NCI-H69 (cell line): Measurements from ENCODE around the gene SBK2.
A peak's percentile ranks its signal among the peaks of the same experiment; 100 is the strongest.
"Not testable (repeated sequence)": the region's sequence is repeated elsewhere in the genome, so short reads cannot be mapped to it uniquely, and the experiment has no call there.

Experiments used
- DNase-seq: peaks from one replicate; lab custom pipeline; 2025; lab: John Stamatoyannopoulos, UW

Gene SBK2

DNA sequence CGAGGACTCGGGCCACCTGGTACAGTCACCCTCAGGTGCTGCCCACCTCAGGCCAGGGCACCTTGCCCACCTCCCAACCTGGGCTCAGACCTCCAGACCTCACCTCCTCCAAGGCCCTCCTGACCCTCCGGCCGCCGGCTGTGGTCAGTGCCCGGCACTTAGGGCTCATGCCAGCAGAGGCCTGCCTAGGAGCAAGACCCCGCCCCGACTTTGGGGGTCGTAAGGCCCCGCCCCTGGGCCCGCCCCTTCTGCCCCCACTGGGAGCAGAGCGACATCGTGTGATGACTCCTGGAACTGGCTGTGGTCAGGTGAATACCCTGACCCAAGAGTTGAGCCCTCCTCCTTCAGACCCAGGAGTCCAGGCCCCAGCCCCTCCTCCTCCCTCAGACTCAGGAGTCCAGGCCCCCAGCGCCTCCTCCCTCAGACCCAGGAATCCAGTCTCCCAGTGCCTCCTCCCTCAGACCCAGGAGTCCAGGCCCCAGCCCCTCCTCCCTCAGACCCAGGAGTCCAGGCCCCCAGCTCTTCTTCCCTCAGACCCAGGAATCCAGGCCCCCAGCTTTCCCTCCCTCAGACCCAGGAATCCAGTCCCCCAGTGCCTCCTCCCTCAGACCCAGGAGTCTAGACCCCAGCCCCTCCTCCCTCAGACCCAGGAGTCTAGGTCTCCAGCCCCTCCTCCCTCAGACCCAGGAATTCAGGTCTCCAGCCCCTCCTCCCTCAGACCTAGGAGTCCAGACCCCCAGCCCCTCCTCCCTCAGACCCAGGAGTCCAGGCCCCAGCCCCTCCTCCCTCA lies at the start of gene SBK2:
Gene SBK2, minus strand, starts transcription at position 183 of the 790 bp plus-strand sequence. CDS start 839 bp downstream, outside the sequence.
- peak; percentile 25 for DNase-seq

DNA sequence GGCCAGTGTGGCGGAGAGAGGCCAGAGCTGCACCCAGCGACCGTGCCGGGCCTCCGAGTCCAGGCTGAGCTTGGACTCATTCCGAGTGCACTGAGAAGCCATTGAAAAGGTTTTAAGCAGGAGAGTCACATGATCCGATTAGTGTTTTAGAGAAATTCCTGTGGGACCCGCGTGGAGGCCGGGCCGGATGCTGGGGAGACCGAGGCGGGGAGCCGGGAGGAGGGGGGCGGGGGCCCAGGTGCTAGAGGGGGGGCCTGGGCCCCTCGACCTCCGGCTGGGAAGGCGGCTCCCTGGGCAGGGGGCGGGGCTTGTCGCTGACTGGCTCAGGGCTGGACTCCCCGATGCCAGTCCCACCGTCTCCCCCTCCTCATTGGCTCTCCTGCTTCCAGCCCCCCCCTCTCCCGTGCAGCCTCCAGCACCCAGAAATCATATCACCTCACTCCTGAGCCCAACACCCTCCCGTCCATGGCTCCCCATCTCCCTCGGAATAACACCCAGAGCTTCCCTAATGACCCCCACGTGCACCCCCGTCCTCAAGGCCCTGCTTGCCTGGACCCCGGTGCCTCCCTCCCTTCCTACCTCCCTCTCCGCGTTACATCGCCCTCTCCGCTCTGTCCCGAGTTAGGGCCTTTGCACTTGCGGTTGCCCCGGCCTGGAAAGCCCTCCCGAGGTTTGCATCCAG lies 48.9 kb upstream of the SBK2 start:
- DNase-seq = peak; percentile 95

DNA sequence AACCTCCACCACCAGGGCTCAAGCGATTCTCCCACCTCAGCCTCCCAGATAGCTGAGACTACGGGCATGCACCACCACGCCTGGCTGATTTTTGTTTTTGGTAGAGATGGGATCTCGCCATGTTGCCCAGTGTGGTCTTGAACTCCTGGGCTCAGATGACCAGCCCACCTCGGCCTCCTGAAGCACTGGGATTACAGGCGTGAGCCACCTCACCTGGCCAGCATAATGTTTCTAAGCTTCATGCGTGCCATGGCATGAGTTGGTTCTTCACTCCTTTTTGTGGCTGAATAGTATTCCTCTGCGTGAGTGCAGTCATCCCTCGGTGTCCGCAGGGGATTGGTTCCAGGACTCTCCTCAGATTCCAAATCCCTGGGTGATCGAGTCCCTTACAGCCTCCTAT lies 47.9 kb upstream of the SBK2 start:
- no peak for DNase-seq

DNA sequence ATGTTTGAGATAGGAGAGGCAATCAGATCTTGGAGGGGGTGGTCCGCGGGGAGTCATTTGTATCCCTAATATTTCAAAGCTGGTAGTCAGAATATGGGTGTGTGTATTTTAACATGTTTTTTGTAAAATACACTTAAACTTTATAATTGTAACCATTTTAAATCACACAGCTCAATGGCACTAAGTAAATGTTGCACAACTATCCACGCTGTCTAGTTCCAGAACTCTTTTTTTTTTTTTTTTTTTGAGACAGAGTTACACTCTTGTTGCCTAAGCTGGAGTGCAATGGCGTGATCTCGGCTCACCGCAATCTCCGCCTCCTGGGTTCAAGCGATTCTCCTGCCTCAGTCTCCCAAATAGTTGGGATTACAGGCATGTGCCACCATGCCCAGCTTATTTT lies 47.0 kb upstream of the SBK2 start:
- not testable (repeated sequence) for DNase-seq

GRCh38 chr19:55582284-55582683 lies 45.4 kb upstream of the SBK2 start:
- DNase-seq = not testable (repeated sequence)

DNA sequence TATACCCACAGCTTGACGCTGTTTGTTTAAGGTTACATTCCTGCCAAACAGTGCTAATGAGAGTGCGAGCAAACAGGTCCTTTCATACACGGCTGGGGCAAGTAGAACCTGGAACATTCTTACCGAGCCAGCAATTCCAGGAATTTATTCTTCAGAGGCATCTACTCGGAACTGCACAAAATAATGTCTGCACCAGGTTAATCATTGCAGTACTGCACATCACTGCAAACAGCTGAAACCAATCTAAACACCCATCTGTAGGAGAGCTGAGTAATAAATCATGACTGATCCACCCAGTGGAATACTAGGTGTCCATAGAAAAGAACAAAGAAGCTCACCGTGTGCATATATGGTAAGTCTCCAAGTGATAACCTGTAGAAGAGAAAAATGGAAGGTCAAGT lies 44.9 kb upstream of the SBK2 start:
- DNase-seq = peak; percentile 66

GRCh38 chr19:55581145-55581822 lies 44.4 kb upstream of the SBK2 start:
- peak; percentile 66 for DNase-seq

DNA sequence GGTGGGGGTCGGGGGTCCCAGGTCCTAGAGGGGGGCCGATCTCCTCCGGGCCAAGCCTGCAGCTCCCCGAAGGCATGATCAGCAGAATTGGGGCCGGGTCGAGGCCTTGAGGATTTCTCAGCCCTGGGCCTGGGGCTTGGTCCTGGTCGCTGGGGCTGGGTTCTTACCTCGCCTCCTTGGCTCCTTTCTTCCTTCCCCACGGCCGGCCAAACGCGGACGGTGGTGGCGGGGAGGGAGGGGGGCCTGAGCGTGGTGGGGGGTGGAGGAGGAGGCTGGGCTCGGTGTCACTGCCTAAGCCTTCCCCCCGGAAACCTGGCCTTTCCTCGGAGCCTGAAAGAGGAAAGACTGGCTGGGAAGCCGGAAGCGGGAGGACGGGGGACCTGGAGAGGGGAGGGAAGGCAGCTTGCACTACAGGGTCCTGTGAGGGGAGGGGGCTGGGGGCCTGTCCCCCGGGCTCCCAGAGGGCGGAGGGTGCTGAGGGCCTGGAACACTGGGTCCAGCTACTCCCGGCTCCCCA lies 43.8 kb upstream of the SBK2 start, which contains the start of gene ZNF579:
Gene ZNF579, minus strand, starts transcription at position 221 of the 517 bp plus-strand sequence. CDS start 1,209 bp downstream, outside the sequence.
- peak; percentile 97 for DNase-seq

DNA sequence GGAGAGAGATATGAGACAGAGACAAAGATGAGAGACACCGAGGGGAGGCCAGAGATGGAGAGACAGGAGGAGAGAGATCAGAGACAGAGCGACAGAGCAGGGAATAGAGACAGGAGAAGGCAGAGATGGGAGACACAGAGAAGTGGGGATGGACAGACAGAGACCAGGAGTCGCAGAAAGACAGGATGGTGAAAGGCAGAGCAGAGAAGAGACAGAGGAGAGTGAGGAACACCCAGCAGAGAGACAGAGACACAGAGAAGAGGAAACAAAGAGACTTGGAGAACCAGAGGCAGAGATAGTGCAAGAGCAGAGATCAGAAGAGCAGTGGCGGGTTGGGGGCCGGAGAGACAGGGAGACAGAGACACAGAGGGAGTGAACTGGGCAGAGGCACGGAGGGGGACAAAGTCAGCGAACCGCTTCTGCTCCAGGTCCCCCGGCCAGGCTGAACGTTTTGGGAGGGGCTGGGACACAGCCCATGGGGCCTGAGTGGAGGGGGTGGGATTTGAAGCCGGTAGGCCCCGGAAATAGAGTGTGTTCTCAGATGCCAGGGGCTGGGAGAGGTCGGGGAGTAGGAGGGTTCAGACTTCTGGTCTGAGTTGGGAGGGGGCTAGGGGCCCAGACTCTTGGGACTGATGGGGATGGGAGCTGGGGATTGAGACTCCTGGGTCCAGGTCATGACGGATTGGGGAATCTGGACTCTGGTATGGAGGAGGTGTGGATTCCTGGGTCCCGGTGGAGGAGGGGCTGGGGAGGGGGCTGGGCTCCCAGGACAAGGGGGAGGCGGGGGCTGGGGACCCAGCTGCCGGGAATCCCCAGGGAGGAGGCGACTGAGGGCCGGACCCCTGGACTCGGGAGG lies 43.1 kb upstream of the SBK2 start:
- DNase-seq = peak; percentile 65

DNA sequence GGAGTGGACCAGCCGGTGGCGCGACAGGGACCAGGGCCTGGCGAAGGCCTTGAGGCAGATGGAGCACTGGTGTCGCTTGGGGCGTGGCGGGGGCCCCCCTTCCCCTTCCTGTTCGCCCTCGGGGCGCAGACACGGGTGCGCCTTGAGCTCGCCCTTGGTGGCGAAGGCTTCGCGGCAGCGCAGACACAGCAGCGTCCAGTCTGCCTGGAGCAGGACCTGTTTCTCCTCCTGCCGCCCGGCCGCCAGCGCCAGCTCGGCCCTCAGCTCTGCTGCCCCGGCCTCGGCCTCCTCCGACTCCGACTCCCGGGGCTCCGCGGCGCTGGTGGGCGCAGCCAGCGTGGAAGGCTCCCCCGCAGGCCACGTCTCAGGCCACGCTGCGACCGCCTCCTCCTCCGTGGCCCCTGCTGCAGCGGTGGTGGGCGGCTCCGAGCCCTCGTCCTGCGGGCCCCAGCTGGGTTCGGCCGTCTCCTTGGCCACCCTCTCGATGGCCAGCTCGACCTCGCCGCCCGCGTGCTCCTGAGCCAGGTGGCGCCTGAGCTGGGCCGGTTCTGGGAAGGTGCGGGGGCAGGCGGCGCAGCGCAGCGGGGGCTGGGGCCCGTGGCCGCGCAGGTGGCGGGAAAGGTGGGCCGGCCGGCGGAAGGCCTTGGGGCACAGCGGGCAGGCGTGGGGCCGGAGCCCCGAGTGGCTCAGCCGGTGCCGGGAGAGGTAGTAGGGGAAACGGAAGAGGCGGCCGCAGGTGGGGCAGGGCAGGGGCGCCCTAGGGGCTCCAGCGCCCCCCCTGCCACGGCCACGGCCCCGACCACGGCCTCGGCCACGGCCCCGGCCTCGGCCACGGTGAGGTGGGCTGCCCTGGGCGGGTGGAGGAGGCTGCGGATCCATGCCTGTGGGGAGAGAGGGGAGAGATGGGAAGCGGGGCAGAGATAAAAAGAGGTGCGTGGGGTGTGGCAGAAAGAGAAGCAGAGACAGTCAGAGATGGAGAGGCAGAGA lies 42.1 kb upstream of the SBK2 start:
- no peak for DNase-seq

DNA sequence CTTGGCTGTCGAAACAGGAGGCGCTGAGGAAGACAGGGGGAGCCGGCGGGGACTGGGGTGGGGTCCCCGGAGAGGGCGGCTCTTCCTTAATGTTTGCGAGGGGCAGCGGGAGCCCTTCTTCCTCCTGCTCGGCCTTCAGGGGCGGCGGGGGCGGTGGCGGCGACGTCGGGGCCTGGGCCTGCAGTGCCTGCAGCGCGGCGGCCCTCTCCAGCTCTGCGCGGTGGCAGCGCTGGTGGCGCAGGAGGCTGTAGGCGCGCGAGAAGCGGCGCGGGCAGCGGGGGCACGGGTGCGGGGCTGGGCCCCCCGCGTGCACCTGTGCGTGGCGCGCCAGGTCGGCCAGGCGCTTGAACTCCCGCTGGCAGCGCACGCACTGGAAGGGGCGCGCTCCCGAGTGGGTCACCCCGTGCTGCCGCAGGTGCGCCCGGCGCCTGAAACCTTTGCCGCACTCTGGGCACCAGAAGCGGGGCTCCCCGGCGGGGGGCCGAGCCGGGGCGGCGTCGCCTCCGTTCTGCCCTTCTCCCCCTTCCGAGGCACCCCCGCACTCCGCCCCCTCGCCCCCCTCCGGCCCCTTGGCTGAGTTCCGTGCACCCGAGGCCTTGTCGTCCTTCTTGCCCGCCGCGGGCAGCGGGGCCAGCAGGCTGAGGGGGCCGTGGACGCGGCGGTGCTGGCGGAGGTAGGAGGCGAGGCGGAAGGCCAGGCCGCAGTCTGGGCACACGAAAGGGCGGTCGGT lies 41.3 kb upstream of the SBK2 start:
- DNase-seq = no peak

DNA sequence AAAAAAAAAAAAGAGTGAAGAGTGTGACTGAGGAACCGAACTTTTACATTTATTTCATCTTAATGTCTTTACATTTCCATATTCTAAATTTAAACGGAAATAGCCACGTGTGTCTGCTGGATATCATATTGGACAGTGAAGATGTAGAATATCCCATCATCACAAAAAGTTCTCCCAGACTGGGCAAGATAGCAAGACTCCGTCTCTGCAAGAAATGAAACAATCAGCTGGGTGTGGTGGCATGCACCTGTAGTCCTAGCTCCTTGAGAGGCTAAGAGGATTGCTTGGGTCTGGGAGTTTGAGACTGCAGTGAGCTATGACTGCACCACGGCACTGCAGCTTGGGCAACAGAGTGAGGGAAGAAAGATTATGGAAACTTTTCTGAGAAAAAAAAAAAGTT lies 39.8 kb upstream of the SBK2 start:
- DNase-seq = no peak

GRCh38 chr19:55573929-55574328 lies 37.0 kb upstream of the SBK2 start:
- DNase-seq = not testable (repeated sequence)

- not testable (repeated sequence) for DNase-seq
These were observed 32.5 kb upstream of the SBK2 start for GRCh38 chr19:55569477-55569876.

DNA sequence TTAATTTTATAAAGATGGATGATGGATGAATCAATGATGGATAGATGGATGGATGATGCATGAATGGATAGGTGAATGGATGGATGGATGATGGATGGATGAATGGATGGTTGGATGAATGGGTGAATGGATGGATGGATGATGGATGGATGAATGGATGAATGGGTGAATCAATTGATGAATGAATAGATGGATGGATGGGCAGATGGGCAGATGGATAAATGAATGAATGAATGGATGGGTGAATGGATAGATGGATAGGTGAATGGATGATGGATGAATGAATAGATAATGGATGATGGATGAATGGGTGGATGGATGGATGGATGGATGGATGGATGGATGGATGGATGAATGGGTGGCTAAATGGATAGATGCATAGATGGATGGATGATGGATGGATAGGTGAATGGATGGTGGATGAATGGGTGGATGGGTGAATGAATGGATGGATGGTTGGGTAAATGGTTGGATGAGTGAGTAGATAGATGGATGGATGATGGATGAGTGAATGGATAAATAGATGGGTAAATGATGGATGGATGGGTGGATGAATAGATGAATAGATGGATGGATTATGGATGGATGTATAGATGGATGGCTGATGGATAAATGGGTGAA lies 30.9 kb upstream of the SBK2 start:
- DNase-seq = no peak

DNA sequence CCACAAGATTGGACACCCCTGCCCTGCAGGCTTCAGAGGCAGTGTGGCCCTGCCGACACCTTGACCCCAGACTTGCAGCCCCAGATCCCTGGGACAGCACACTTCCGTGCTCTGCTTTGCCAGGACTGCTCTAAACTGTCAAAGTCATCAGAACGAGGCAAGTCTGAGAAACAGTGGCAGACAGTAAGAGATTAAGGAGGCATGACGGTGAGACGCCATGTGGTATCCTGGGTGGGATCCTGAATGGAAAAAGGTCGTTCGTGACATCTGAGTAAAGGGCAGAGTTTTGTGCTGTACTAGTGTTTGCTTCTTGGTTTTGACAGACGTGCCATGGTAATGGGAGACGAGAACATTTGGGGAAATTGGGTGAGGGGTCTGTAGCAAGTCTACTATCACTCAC lies 29.9 kb upstream of the SBK2 start:
- no peak for DNase-seq

GRCh38 chr19:55563261-55563690 lies 26.3 kb upstream of the SBK2 start:
- peak; percentile 53 for DNase-seq

GRCh38 chr19:55559684-55560083 lies 22.8 kb upstream of the SBK2 start:
- peak; percentile 18 for DNase-seq

DNA sequence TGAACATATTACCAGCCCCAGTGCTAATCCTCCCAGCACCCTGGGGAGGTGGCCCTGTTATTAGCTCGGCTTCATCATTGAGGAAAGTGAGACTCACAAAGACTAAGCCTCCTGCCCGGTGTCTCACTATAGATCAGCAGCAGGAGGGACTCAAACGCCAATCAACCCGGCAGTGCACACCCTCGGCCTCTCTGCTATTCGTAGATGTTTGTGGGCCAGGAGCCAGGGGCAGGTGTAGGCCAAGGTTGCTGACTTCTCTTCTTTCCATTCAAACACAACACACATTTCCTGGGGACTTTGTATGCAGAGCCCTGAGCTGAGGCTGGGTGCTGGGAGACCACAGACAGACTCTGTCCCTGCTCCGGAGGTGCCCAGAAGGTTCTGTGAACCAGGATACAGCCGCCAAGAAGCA lies 17.8 kb upstream of the SBK2 start:
- peak; percentile 30 for DNase-seq
